Sigmoid colon (tissue), 7 donors: ENCODE results near the gene SH3RF2. TPM values are rescaled to one million over a fixed set of nuclear protein-coding genes. Genes with fewer than 3 reads are reported as not detected.

Experiments
- DNase-seq: peaks from one replicate; pipeline ENCODE4 v3.0.0-alpha.2; 2019
- H3K27ac ChIP-seq, 4 donors: fragments of 200-600 bp; sonication (generic); one replicate each; pipeline ENCODE4 v1.5.1; 2016 to 2019; ENCODE audit warnings: mild to moderate bottlenecking in 1 of 4
- H3K27me3 ChIP-seq, 3 donors: fragments of 200-600 bp; sonication (generic); one replicate each; pipeline ENCODE4 v1.5.1; 2019; ENCODE audit warnings: mild to moderate bottlenecking in 1 of 3
- H3K36me3 ChIP-seq, 4 donors: fragments of 200-600 bp; sonication (generic); one replicate each; pipeline ENCODE4 v1.5.1; 2016 to 2019
- H3K4me1 ChIP-seq, 4 donors: fragments of 200-600 bp; sonication (generic); one replicate each; pipeline ENCODE4 v1.5.1; 2017 to 2019
- H3K4me3 ChIP-seq, 4 donors: fragments of 200-600 bp; sonication (generic); one replicate each; pipeline ENCODE4 v1.5.1; 2017 to 2019; ENCODE audit warnings: mild to moderate bottlenecking in 2 of 4, moderate library complexity in 1 of 4
- H3K9me3 ChIP-seq, 4 donors: fragments of 200-600 bp in 3 of 4; sonication (generic) in 3 of 4; one replicate each; pipeline versions ENCODE4 v1.5.1 to v1.6.1; 2013 to 2019
- EP300 ChIP-seq, 4 donors: sonication (generic); formaldehyde crosslinking; IDR thresholded peaks; one replicate each; pipeline ENCODE4 v1.6.1; 2017; ENCODE audit warnings: antibody characterized with exemption in 4 of 4
- POLR2A ChIP-seq, 2 donors: fragments of 450-650 bp; IDR thresholded peaks; one replicate each; pipeline ENCODE4 v1.6.1; 2016; ENCODE audit warnings: antibody characterized with exemption in 2 of 2, mild to moderate bottlenecking in 2 of 2, moderate library complexity in 2 of 2
- POLR2AphosphoS5 ChIP-seq, 4 donors: sonication (generic); formaldehyde crosslinking; IDR thresholded peaks; one replicate each; pipeline ENCODE4 v1.6.1; 2017; ENCODE audit warnings: antibody characterized with exemption in 4 of 4
- WGBS, 2 donors: extraction: QIAGEN DNeasy Blood & Tissue Kit; methylation state at CpG; one replicate each; pipeline ENCODE4 v1.1.7; 2013; 5-methylcytosine and 5-hydroxymethylcytosine counted together
- intact Hi-C: fragments of 100-400 bp; cut with DNase I; formaldehyde crosslinking; loops from one replicate; pipeline ENCODE4 v1.15.1; 2023
- polyA plus RNA-seq, 3 donors: library from polyadenylated mRNA; stranded (reverse); fragments of 200-250 nt; gene quantifications; one replicate each; pipeline ENCODE4 v1.2.3, GENCODE V29; 2013
- total RNA-seq, 4 donors: library from RNA; depleted of rRNA; stranded (reverse); fragments of >200 nt; gene quantifications; one replicate each; pipeline ENCODE4 v1.1.0, GENCODE V29; 2016
- TF ChIP-seq, protein P1 (sequence below), 4 experiments: fragments of 450-650 bp in 3 of 4; fragments of 200-600 bp in 1 of 4; IDR thresholded peaks; one replicate each; pipeline ENCODE4 v1.5.1; 2016 to 2019; ENCODE audit warnings: antibody characterized with exemption in 4 of 4, mild to moderate bottlenecking in 3 of 4, moderate library complexity in 2 of 4
- donor health status: healthy with polysubstance abuse.
- donor health status: Bipolar disorder and iron deficiency.
- donor health status: healthy.

Gene SH3RF2
- total and polyA plus RNA-seq, 7 donors: 0.28 to 37.9 (median 1.4) TPM

GRCh38 chr5:145968970-145969713 lies 32.8 kb downstream of the SH3RF2 start:
- DNase-seq: no peak
- intact Hi-C loops: no loop called here

DNA sequence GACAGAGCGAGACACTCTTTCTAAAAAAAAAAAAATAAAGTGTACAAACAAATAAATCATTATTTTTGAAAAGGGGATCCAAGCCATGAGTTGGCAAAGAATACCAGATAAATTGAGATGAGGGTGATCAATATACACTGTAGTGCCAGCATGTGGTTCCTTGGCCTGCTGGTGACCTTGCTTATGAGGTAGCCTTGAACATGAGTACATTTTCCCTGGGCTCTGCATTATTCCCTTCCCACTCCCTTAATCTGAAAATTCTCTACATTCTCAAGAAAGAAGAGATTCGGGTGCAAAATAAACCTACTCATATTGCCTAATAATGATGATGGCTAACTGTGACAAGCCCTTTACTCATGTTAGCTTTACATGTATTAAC lies 33.3 kb downstream of the SH3RF2 start:
- no peak for DNase-seq
- TF ChIP-seq, protein P1, sequence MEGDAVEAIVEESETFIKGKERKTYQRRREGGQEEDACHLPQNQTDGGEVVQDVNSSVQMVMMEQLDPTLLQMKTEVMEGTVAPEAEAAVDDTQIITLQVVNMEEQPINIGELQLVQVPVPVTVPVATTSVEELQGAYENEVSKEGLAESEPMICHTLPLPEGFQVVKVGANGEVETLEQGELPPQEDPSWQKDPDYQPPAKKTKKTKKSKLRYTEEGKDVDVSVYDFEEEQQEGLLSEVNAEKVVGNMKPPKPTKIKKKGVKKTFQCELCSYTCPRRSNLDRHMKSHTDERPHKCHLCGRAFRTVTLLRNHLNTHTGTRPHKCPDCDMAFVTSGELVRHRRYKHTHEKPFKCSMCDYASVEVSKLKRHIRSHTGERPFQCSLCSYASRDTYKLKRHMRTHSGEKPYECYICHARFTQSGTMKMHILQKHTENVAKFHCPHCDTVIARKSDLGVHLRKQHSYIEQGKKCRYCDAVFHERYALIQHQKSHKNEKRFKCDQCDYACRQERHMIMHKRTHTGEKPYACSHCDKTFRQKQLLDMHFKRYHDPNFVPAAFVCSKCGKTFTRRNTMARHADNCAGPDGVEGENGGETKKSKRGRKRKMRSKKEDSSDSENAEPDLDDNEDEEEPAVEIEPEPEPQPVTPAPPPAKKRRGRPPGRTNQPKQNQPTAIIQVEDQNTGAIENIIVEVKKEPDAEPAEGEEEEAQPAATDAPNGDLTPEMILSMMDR (IDR thresholded peaks at IDR 0.05): no peak
- TF ChIP-seq POLR2A (IDR thresholded peaks at IDR 0.05): no peak
- TF ChIP-seq POLR2AphosphoS5 (IDR thresholded peaks at IDR 0.05): no peak
- TF ChIP-seq EP300 (IDR thresholded peaks at IDR 0.05): no peak
- H3K27ac ChIP-seq: no peak overlapping the region
- no peaks in the 10 kb centered on the region for H3K27me3 ChIP-seq
- H3K36me3 ChIP-seq: no peaks in the 10 kb centered on the region
- H3K4me3 ChIP-seq: no peak overlapping the region
- 93 to 95% methylated on average over 2 of the region's 2 CpGs for WGBS, 2 donors
- H3K9me3 ChIP-seq: no peaks in the 10 kb centered on the region
- no peaks in the 10 kb centered on the region for H3K4me1 ChIP-seq
- intact Hi-C loops: no loop called here

More at GRCh38 chr5:145968970-145969713, 32.8 kb downstream of the SH3RF2 start:
- H3K4me3 ChIP-seq: no peak overlapping the region
- no peaks in the 10 kb centered on the region for H3K36me3 ChIP-seq
- no peak overlapping the region for H3K27ac ChIP-seq
- H3K4me1 ChIP-seq: no peaks in the 10 kb centered on the region
- no peaks in the 10 kb centered on the region for H3K27me3 ChIP-seq
- H3K9me3 ChIP-seq: no peaks in the 10 kb centered on the region
- WGBS, 2 donors: 56 to 63% methylated on average over 4 of the region's 4 CpGs
- TF ChIP-seq POLR2A (IDR thresholded peaks at IDR 0.05): no peak
- no peak for TF ChIP-seq EP300 (IDR thresholded peaks at IDR 0.05)
- no peak for TF ChIP-seq POLR2AphosphoS5 (IDR thresholded peaks at IDR 0.05)
- TF ChIP-seq, protein P1 (IDR thresholded peaks at IDR 0.05): no peak

DNA sequence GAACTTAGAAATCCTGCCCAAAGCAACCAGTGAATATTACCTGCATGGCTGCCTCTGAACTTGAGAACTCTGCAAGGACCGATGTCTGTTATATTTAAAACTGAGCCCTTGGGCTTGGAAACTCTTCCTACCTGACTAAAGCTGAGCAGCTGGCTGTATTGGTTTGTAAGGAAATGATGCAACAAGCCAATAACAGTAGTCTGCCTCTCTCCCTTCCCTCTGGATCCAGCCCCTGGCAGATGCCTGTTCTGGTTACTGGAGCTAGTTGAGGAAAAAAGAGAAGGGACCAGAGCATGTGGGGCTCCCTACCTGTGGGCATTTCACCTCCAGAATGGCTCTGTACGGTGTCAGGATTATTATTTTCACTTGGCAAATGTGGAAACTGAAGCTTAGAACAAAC lies 34.7 kb downstream of the SH3RF2 start:
- Histone ChIP-seq H3K4me3 (no peak overlapping the region), H3K27ac (no peak overlapping the region), H3K9me3 (no peaks in the 10 kb centered on the region), H3K4me1 (no peaks in the 10 kb centered on the region), H3K36me3 (no peaks in the 10 kb centered on the region), H3K27me3 (no peaks in the 10 kb centered on the region)
- WGBS, 2 donors: 90 to 93% methylated on average over 2 of the region's 2 CpGs
- TF ChIP-seq, protein P1 (IDR thresholded peaks at IDR 0.05): no peak
- TF ChIP-seq POLR2AphosphoS5 (IDR thresholded peaks at IDR 0.05): no peak
- no peak for TF ChIP-seq EP300 (IDR thresholded peaks at IDR 0.05)
- TF ChIP-seq POLR2A (IDR thresholded peaks at IDR 0.05): no peak
- no peak for DNase-seq
- intact Hi-C loops: no loop called here

- intact Hi-C loops: no loop called here
- Histone ChIP-seq H3K27me3 (no peaks in the 10 kb centered on the region), H3K27ac (no peak overlapping the region), H3K9me3 (no peaks in the 10 kb centered on the region), H3K4me1 (no peaks in the 10 kb centered on the region), H3K4me3 (no peak overlapping the region), H3K36me3 (no peaks in the 10 kb centered on the region)
- DNase-seq: no peak
- TF ChIP-seq POLR2A (IDR thresholded peaks at IDR 0.05) (no peak), POLR2AphosphoS5 (IDR thresholded peaks at IDR 0.05) (no peak), EP300 (IDR thresholded peaks at IDR 0.05) (no peak)
- TF ChIP-seq, protein P1 (IDR thresholded peaks at IDR 0.05): no peak
- WGBS, 2 donors: 96 to 97% methylated on average over 1 of the region's 1 CpG
Observed at GRCh38 chr5:145971701-145972100, 35.3 kb downstream of the SH3RF2 start.

- TF ChIP-seq POLR2A (IDR thresholded peaks at IDR 0.05): no peak
- no peak for TF ChIP-seq EP300 (IDR thresholded peaks at IDR 0.05)
- no peak for TF ChIP-seq POLR2AphosphoS5 (IDR thresholded peaks at IDR 0.05)
- TF ChIP-seq, protein P1 (IDR thresholded peaks at IDR 0.05): no peak
- H3K36me3 ChIP-seq: no peaks in the 10 kb centered on the region
- DNase-seq: no peak
- H3K27me3 ChIP-seq: no peaks in the 10 kb centered on the region
- no peaks in the 10 kb centered on the region for H3K4me1 ChIP-seq
- 87 to 92% methylated on average over 3 of the region's 3 CpGs for WGBS, 2 donors
- no peak overlapping the region for H3K27ac ChIP-seq
- H3K9me3 ChIP-seq: no peaks in the 10 kb centered on the region
- intact Hi-C loops: no loop called here
- no peak overlapping the region for H3K4me3 ChIP-seq
Observed at GRCh38 chr5:145975001-145975360, 38.6 kb downstream of the SH3RF2 start.
